ENCODE data around the gene NUSAP1. TPM values are rescaled to one million over a fixed set of nuclear protein-coding genes. Genes with fewer than 3 reads are reported as not detected.
"Not testable (repeated sequence)": the region's sequence is repeated elsewhere in the genome, so short reads cannot be mapped to it uniquely, and the experiment has no call there.

NUSAP1 gene
- total and polyA plus RNA-seq, 4 experiments from 2014 or later, result 1.8 to 4.4 (median 3.9) TPM

DNA sequence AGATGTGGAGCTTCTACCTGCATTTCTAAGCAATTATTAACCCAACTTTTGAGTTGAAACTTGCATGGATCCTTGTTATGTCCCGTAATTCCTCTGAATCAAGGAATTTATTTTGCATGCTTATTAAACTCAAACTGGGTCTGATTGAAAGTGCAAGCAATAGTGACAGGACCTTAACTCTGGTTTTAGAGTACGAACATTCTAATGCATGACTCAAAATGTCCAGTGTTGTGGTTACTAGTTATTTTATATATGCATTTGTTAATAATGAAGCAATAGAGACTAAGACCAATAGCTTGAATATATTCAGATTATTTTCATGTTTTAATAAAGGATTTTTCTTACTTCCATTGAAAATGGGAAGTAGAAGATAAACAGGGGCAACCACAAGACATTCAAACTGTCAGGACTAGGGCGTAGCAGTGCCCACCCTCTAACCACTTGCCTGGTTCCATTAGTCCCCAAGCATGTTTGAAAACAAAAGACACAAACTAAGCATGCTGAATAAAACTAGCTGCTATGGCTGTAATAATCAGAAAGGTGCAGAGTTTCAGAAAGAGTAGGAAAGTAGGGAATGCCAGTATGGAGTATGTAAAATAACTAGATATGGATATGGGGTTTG, 28.4 kb upstream of the NUSAP1 start:
- no peaks in the 10 kb centered on the region for H3K27me3 ChIP-seq (ENCODE audit: insufficient read depth, low read length)
- H3K27me3 Mint-ChIP-seq, result no peaks in the 10 kb centered on the region
- no peaks in the 10 kb centered on the region for H3K9me3 Mint-ChIP-seq
- H3K27ac ChIP-seq (ENCODE audit: low read depth, low read length), result no peak overlapping the region
- CTCF ChIA-PET (ENCODE audit: partially characterized antibody), result no interaction called here
- no peak for DNase-seq
- H3K4me1 Mint-ChIP-seq, result peaks cover 6 to 11% (median 9%) of the 10 kb centered on the region in 4 donors
- POLR2A ChIA-PET (ENCODE audit: partially characterized antibody), result no interaction called here
- no peaks in the 10 kb centered on the region for H3K4me1 ChIP-seq (ENCODE audit: insufficient read depth, low read length)
- H3K9me3 ChIP-seq (ENCODE audit: control insufficient read depth in 1 of 2, low read length in 2 of 2), result no peaks in the 10 kb centered on the region
- intact Hi-C loops (cut with micrococcal nuclease), result no loop called here
- H3K27ac Mint-ChIP-seq, result peak overlapping the region in 2 of 7 donors; percentile 14 to 27
- H3K36me3 ChIP-seq (ENCODE audit: insufficient read depth, low read length), result peaks cover 4% of the 10 kb centered on the region
- no peak overlapping the region for H3K4me3 ChIP-seq (ENCODE audit: low read length in 2 of 2)
- H3K36me3 Mint-ChIP-seq, result peaks cover 6 to 11% of the 10 kb centered on the region in 2 donors
- no peak overlapping the region for H3K4me3 Mint-ChIP-seq

GRCh38 chr15:41307679-41308078, 25.0 kb upstream of the NUSAP1 start:
- Mint-ChIP-seq H3K27me3 (no peaks in the 10 kb centered on the region), H3K4me1 (peaks cover 0 to 5% (median 3%) of the 10 kb centered on the region in 4 donors), H3K36me3 (peaks cover under 1 to 6% of the 10 kb centered on the region in 2 donors), H3K27ac (no peak overlapping the region), H3K4me3 (no peak overlapping the region), H3K9me3 (no peaks in the 10 kb centered on the region)
- ChIA-PET CTCF (ENCODE audit: partially characterized antibody) (no interaction called here), POLR2A (ENCODE audit: partially characterized antibody) (no interaction called here)
- Histone ChIP-seq H3K4me1 (ENCODE audit: insufficient read depth, low read length) (no peaks in the 10 kb centered on the region), H3K36me3 (ENCODE audit: insufficient read depth, low read length) (no peaks in the 10 kb centered on the region), H3K27ac (ENCODE audit: low read depth, low read length) (no peak overlapping the region), H3K27me3 (ENCODE audit: insufficient read depth, low read length) (no peaks in the 10 kb centered on the region), H3K4me3 (ENCODE audit: low read length in 2 of 2) (no peak overlapping the region), H3K9me3 (ENCODE audit: control insufficient read depth in 1 of 2, low read length in 2 of 2) (no peaks in the 10 kb centered on the region)
- no peak for DNase-seq
- intact Hi-C loops (cut with micrococcal nuclease), result no loop called here

GRCh38 chr15:41309226-41309905, 23.3 kb upstream of the NUSAP1 start:
- Histone ChIP-seq H3K27me3 (ENCODE audit: insufficient read depth, low read length) (no peaks in the 10 kb centered on the region), H3K4me1 (ENCODE audit: insufficient read depth, low read length) (no peaks in the 10 kb centered on the region), H3K4me3 (ENCODE audit: low read length in 2 of 2) (no peak overlapping the region), H3K27ac (ENCODE audit: low read depth, low read length) (no peak overlapping the region), H3K9me3 (ENCODE audit: control insufficient read depth in 1 of 2, low read length in 2 of 2) (no peaks in the 10 kb centered on the region), H3K36me3 (ENCODE audit: insufficient read depth, low read length) (no peaks in the 10 kb centered on the region)
- H3K27me3 Mint-ChIP-seq, result no peaks in the 10 kb centered on the region
- ChIA-PET CTCF (ENCODE audit: partially characterized antibody) (no interaction called here), POLR2A (ENCODE audit: partially characterized antibody) (no interaction called here)
- peaks cover 5 to 12% of the 10 kb centered on the region in 2 donors for H3K36me3 Mint-ChIP-seq
- H3K4me3 Mint-ChIP-seq, result no peak overlapping the region
- no peaks in the 10 kb centered on the region for H3K9me3 Mint-ChIP-seq
- H3K4me1 Mint-ChIP-seq, result peaks cover 0 to 5% (median 1%) of the 10 kb centered on the region in 4 donors
- intact Hi-C loops (cut with micrococcal nuclease), result no loop called here
- H3K27ac Mint-ChIP-seq, result no peak overlapping the region
- no peak for DNase-seq

GRCh38 chr15:41320805-41321330, 11.8 kb upstream of the NUSAP1 start:
- H3K36me3 ChIP-seq (ENCODE audit: insufficient read depth, low read length); H3K4me3 Mint-ChIP-seq; intact Hi-C loops (cut with micrococcal nuclease); H3K27me3 Mint-ChIP-seq; POLR2A ChIA-PET (ENCODE audit: partially characterized antibody); H3K9me3 Mint-ChIP-seq; H3K27me3 ChIP-seq (ENCODE audit: insufficient read depth, low read length); H3K27ac Mint-ChIP-seq; H3K4me1 ChIP-seq (ENCODE audit: insufficient read depth, low read length); DNase-seq; H3K4me1 Mint-ChIP-seq; CTCF ChIA-PET (ENCODE audit: partially characterized antibody); H3K36me3 Mint-ChIP-seq; H3K4me3 ChIP-seq (ENCODE audit: low read length in 2 of 2); H3K9me3 ChIP-seq (ENCODE audit: control insufficient read depth in 1 of 2, low read length in 2 of 2); H3K27ac ChIP-seq (ENCODE audit: low read depth, low read length): not testable (repeated sequence)

DNA sequence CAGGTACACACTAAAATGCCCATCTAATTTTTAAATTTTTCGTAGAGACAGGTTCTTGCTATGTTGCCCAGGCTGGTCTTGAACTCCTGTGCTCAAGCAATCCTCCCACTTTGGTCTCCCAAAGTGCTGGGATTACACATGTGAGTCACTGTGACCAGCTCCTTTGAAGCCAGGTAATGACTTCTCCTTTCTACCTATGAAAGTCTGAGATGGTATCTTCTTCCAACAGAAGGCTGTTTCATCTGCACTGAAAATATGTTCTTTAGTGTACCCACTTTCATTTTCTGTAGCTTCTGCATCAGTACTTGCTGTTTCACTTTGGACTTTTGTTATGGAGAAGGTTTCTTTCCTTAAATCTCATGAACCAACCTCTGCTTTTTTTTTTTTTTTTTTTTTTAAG, 9.1 kb upstream of the NUSAP1 start:
- H3K27ac Mint-ChIP-seq, result no peak overlapping the region

DNA sequence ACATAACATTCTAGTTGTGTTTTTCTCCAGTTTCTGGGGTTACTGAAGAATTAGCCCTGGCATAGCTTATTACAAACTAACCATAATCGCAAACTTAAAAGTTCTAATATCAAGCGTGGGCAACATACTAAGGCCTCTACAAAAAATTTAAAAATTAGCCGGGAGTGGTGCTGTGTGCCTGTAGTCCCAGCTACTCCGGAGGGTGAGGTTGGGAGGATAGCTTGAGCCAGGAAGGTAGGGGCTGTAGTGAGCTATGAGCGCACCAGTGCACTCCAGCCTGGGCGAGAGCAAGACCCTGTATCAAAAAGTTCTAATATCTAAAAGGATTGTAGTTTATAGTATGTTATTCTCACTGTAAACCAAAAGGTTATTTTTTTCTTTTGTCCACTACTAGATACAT, 1.4 kb upstream of the NUSAP1 start:
- Histone ChIP-seq H3K27ac (ENCODE audit: low read depth, low read length) (peak overlapping the region; percentile 18), H3K27me3 (ENCODE audit: insufficient read depth, low read length) (no peaks in the 10 kb centered on the region), H3K4me1 (ENCODE audit: insufficient read depth, low read length) (peaks cover 24% of the 10 kb centered on the region), H3K9me3 (ENCODE audit: control insufficient read depth in 1 of 2, low read length in 2 of 2) (no peaks in the 10 kb centered on the region), H3K4me3 (ENCODE audit: low read length in 2 of 2) (peak overlapping the region in 1 of 2 donors; percentile 88), H3K36me3 (ENCODE audit: insufficient read depth, low read length) (no peaks in the 10 kb centered on the region)
- no peak for DNase-seq
- peaks cover 0 to 12% of the 10 kb centered on the region in 2 donors for H3K36me3 Mint-ChIP-seq
- intact Hi-C loops (cut with micrococcal nuclease), result loop anchor here (5.0 to 10.0 kb wide), 4 partner anchors 86 to 636 kb away; partner anchors contain the start of genes DNAJC17, RAD51, RTF1 and ZFYVE19
- peak overlapping the region; percentile 97 to 100 (median 99) for H3K4me3 Mint-ChIP-seq
- H3K27me3 Mint-ChIP-seq, result no peaks in the 10 kb centered on the region
- POLR2A ChIA-PET (ENCODE audit: partially characterized antibody), result no interaction called here
- CTCF ChIA-PET (ENCODE audit: partially characterized antibody), result interaction anchor here (0.6 to 1.2 kb wide), 2 partner anchors 45 to 1145 kb away, joined by 3 read pairs; no protein-coding TSS in a partner anchor
- H3K27ac Mint-ChIP-seq, result peak overlapping the region in 6 of 7 donors; percentile 79 to 95 (median 92)
- peaks cover 14 to 40% (median 25%) of the 10 kb centered on the region in 4 donors for H3K4me1 Mint-ChIP-seq
- no peaks in the 10 kb centered on the region for H3K9me3 Mint-ChIP-seq

More for the DNA sequence above, 9.1 kb upstream of the NUSAP1 start:
- peaks cover 4% of the 10 kb centered on the region for H3K4me1 ChIP-seq (ENCODE audit: insufficient read depth, low read length)
- DNase-seq, result no peak
- Mint-ChIP-seq H3K4me1 (no peaks in the 10 kb centered on the region), H3K9me3 (no peaks in the 10 kb centered on the region), H3K36me3 (no peaks in the 10 kb centered on the region), H3K4me3 (no peak overlapping the region), H3K27me3 (no peaks in the 10 kb centered on the region)
- no peak overlapping the region for H3K27ac ChIP-seq (ENCODE audit: low read depth, low read length)
- CTCF ChIA-PET (ENCODE audit: partially characterized antibody), result interaction anchor here (1.1 kb wide), 1 partner anchor 9 kb away, joined by 3 read pairs; the partner anchor contains the start of gene OIP5
- POLR2A ChIA-PET (ENCODE audit: partially characterized antibody), result interaction anchor here (0.7 kb wide), 1 partner anchor 9 kb away, joined by 3 read pairs; the partner anchor contains the start of genes NUSAP1 and OIP5
- no peaks in the 10 kb centered on the region for H3K27me3 ChIP-seq (ENCODE audit: insufficient read depth, low read length)
- intact Hi-C loops (cut with micrococcal nuclease), result no loop called here
- H3K36me3 ChIP-seq (ENCODE audit: insufficient read depth, low read length), result no peaks in the 10 kb centered on the region
- H3K4me3 ChIP-seq (ENCODE audit: low read length in 2 of 2), result no peak overlapping the region
- no peaks in the 10 kb centered on the region for H3K9me3 ChIP-seq (ENCODE audit: control insufficient read depth in 1 of 2, low read length in 2 of 2)

- Histone ChIP-seq H3K9me3 (ENCODE audit: control insufficient read depth in 1 of 2, low read length in 2 of 2) (no peaks in the 10 kb centered on the region), H3K4me3 (ENCODE audit: low read length in 2 of 2) (peak overlapping the region; percentile 88 to 89), H3K27me3 (ENCODE audit: insufficient read depth, low read length) (no peaks in the 10 kb centered on the region), H3K4me1 (ENCODE audit: insufficient read depth, low read length) (peaks cover 29% of the 10 kb centered on the region), H3K27ac (ENCODE audit: low read depth, low read length) (peak overlapping the region; percentile 18), H3K36me3 (ENCODE audit: insufficient read depth, low read length) (no peaks in the 10 kb centered on the region)
- intact Hi-C loops (cut with micrococcal nuclease), result loop anchor here (1.0 to 10.0 kb wide), 9 partner anchors 49 to 943 kb away; partner anchors contain the start of genes CHP1, DNAJC17, EXD1 and INO80
- no peak for DNase-seq
- peak overlapping the region; percentile 23 to 95 (median 91) for H3K27ac Mint-ChIP-seq
- peaks cover 16 to 44% (median 28%) of the 10 kb centered on the region in 4 donors for H3K4me1 Mint-ChIP-seq
- H3K27me3 Mint-ChIP-seq, result no peaks in the 10 kb centered on the region
- CTCF ChIA-PET (ENCODE audit: partially characterized antibody), result interaction anchor here (0.6 to 1.7 kb wide), 8 partner anchors 8 to 1146 kb away, joined by 3 to 6 read pairs (median 3); no protein-coding TSS in a partner anchor
- POLR2A ChIA-PET (ENCODE audit: partially characterized antibody), result interaction anchor here (0.9 to 1.9 kb wide), 6 partner anchors 10 to 328 kb away, joined by 3 to 16 read pairs (median 9); partner anchors contain the start of genes INO80 and MGA
- H3K4me3 Mint-ChIP-seq, result peak overlapping the region; percentile 97 to 100 (median 99)
- H3K36me3 Mint-ChIP-seq, result peaks cover 0 to 12% of the 10 kb centered on the region in 2 donors
- no peaks in the 10 kb centered on the region for H3K9me3 Mint-ChIP-seq
Observed at GRCh38 chr15:41331833-41332193, 868 bp upstream of the NUSAP1 start.

All from CD4-positive, alpha-beta memory T cell (primary cell).